ENCODE measurements around the gene SUPT3H.

The SUPT3H gene

DNA sequence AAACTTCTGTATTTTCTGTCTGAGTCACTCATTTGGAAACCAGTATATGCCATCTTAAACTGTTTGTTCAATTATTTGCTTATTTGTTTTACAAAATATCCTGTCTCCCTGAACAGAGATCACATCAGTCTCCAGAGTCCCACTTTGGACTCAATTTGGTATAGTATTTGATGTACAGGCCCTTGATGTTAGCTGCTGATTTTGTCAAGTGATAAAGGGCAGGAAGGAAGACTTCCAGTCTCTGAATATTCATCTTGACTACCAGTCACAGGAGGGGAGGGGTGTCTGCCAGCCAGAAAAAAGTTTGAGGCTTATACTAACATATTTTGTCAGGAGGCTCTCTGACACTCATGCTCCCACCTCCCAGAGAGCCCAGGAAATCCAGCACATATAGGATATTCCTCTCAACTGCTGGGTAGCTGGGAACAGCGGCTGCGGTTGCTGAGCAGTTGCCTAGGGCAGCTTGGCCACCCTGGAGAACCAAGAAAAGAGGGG is 426.4 kb downstream of the SUPT3H start:
- in situ Hi-C loops (cut with HindIII; ENCODE audit: low sequenced_read_pairs): no loop called here
- no peak overlapping the region for H3K4me3 ChIP-seq (ENCODE audit: low read depth, low read length)
- DNase-seq (ENCODE audit: low read depth): no peak
- TF ChIP-seq, protein P1, sequence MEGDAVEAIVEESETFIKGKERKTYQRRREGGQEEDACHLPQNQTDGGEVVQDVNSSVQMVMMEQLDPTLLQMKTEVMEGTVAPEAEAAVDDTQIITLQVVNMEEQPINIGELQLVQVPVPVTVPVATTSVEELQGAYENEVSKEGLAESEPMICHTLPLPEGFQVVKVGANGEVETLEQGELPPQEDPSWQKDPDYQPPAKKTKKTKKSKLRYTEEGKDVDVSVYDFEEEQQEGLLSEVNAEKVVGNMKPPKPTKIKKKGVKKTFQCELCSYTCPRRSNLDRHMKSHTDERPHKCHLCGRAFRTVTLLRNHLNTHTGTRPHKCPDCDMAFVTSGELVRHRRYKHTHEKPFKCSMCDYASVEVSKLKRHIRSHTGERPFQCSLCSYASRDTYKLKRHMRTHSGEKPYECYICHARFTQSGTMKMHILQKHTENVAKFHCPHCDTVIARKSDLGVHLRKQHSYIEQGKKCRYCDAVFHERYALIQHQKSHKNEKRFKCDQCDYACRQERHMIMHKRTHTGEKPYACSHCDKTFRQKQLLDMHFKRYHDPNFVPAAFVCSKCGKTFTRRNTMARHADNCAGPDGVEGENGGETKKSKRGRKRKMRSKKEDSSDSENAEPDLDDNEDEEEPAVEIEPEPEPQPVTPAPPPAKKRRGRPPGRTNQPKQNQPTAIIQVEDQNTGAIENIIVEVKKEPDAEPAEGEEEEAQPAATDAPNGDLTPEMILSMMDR (IDR thresholded peaks at IDR 0.05; ENCODE audit: low read depth, low read length, missing control alignments): no peak

DNA sequence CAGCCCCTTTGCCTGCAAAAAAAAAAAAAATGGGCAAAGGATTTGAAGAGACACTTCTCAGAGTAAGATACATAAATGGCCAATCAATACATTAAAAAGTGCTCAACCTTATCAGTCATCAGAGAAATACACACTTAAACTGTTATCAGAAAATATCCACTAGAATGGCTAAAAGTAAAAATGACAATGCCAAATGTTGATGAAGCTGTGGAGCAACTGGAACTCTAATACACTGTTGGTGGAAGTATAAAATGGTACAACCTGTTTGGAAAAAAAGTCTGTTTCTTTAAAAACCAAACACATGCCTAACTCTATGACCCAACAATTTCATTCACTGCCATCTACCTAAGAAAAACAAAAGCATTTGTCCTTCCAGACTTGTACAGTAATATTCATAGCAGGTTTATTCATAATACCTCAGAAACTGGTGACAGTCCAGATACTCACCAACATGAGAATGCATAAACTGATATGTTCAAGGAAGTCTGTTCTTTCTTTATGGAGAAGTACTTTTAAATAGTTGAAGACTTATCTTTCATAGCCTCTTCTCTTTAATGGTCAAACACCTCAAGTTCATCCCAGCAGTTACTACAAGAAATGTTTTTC is 428.0 kb downstream of the SUPT3H start:
- TF ChIP-seq, protein P1 (IDR thresholded peaks at IDR 0.05; ENCODE audit: low read depth, low read length, missing control alignments): no peak
- H3K4me3 ChIP-seq (ENCODE audit: low read depth, low read length): no peak overlapping the region
- DNase-seq (ENCODE audit: low read depth): no peak
- in situ Hi-C loops (cut with HindIII; ENCODE audit: low sequenced_read_pairs): no loop called here

DNA sequence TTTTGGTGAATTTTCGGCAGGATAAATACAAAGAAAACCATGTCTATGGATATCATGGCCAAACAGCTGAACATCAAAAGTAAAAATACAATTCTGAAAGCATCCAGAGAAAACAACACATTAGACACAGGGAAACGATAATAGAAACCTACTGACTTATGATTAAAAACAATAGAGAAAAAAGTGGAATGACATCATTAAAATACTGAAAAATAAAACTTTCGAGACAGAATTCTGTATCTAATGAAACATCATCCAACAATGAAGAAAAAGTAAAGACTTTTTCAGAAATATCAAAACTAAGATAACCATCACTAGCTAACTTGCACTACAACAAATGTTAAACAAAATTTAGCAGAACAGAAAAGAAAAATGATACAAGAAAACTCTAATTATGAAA is 434.2 kb downstream of the SUPT3H start:
- no peak overlapping the region for H3K4me3 ChIP-seq (ENCODE audit: low read depth, low read length)
- in situ Hi-C loops (cut with HindIII; ENCODE audit: low sequenced_read_pairs): no loop called here
- DNase-seq (ENCODE audit: low read depth): no peak
- TF ChIP-seq, protein P1 (IDR thresholded peaks at IDR 0.05; ENCODE audit: low read depth, low read length, missing control alignments): no peak

DNA sequence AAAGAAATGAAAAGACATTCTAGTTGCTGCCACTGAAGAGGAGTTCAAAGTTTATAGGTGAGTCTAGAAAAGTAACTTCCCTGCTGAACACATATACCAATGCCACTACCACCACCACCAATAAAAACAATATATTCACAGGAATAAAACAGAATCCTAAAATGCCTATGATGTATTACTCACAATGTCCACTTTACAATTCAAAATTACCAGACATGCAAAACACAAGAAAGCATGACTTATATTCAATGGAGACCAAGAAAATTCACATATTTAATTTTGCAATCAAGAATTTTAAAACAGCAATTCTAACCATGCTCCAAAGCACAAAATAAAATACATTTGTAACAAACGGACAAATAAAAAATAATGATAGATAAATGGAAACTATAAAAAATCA is 434.9 kb downstream of the SUPT3H start:
- no peak overlapping the region for H3K4me3 ChIP-seq (ENCODE audit: low read depth, low read length)
- DNase-seq (ENCODE audit: low read depth): no peak
- TF ChIP-seq, protein P1 (IDR thresholded peaks at IDR 0.05; ENCODE audit: low read depth, low read length, missing control alignments): no peak
- in situ Hi-C loops (cut with HindIII; ENCODE audit: low sequenced_read_pairs): no loop called here

DNA sequence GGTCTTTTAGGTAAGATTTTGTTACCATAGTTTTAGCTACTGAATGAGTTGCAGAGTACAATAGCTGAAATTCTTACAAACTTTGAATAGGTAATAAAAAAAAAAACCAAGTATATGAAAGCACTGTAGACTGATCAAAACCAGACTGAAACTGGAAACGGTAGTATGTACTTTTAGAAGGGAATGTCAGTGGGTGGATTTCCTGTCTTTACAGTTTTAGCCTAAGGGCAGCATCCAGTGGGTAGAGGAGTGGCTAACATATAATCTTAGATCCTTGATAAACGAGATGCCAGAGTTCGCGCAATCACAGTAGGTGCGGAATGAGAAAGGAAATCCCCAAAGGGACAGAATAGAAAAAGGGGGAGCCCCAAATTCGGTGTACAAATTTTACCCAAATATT is 435.5 kb downstream of the SUPT3H start:
- in situ Hi-C loops (cut with HindIII; ENCODE audit: low sequenced_read_pairs): no loop called here
- TF ChIP-seq, protein P1 (IDR thresholded peaks at IDR 0.05; ENCODE audit: low read depth, low read length, missing control alignments): no peak
- no peak for DNase-seq (ENCODE audit: low read depth)

DNA sequence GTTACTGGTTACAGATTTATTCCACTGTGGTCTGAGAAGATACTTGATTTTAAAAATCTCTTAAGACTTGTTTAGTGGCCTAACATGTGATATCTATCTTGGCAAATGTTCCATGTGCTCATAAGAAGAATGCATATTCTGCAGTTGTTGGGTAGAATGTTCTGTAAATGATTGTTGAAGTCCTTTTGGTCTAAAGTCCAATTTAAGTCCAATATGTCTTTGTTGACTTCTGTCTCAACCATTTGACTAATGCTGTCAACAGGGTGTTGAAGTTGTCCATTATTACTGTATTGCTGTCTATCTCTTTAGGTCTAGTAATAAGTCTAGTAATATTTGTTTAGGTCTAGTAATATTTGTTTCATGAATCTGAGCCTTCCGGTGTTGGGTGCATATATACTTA is 437.4 kb downstream of the SUPT3H start:
- TF ChIP-seq, protein P1 (IDR thresholded peaks at IDR 0.05; ENCODE audit: low read depth, low read length, missing control alignments): no peak
- no peak overlapping the region for H3K4me3 ChIP-seq (ENCODE audit: low read depth, low read length)
- DNase-seq (ENCODE audit: low read depth): no peak
- in situ Hi-C loops (cut with HindIII; ENCODE audit: low sequenced_read_pairs): no loop called here

More for the DNA sequence above, 435.5 kb downstream of the SUPT3H start:
- H3K4me3 ChIP-seq (ENCODE audit: low read depth, low read length): no peak overlapping the region

All from astrocyte of the cerebellum (primary cell).